GM19467 (cell line): ENCODE results near the gene DLGAP1.
A peak's percentile ranks its signal among the peaks of the same experiment; 100 is the strongest.
"Not testable (repeated sequence)": the region's sequence is repeated elsewhere in the genome, so short reads cannot be mapped to it uniquely, and the experiment has no call there.

Experiments
- ATAC-seq: cut with Tn5 transposase; IDR thresholded peaks from one replicate; pipeline ENCODE4 v1.9.1; 2021; ENCODE audit warnings: mild to moderate bottlenecking, moderate library complexity; ENCODE audit not compliant: unreplicated experiment

Gene DLGAP1

GRCh38 chr18:3619746-3620145 lies 835.4 kb downstream of the DLGAP1 start:
- ATAC-seq: no peak

- no peak for ATAC-seq
Measured at GRCh38 chr18:3619222-3619621, 835.9 kb downstream of the DLGAP1 start.

- ATAC-seq: no peak
Measured at GRCh38 chr18:3616744-3617143, 838.4 kb downstream of the DLGAP1 start.

GRCh38 chr18:3616142-3616541 lies 839.0 kb downstream of the DLGAP1 start:
- ATAC-seq: no peak

GRCh38 chr18:3615374-3615985 lies 839.6 kb downstream of the DLGAP1 start:
- ATAC-seq: no peak

- ATAC-seq: no peak
Measured at GRCh38 chr18:3612315-3612714, 842.8 kb downstream of the DLGAP1 start.

GRCh38 chr18:3611313-3612090 lies 843.6 kb downstream of the DLGAP1 start:
- no peak for ATAC-seq

- ATAC-seq: no peak
Measured at GRCh38 chr18:3610813-3611212, 844.3 kb downstream of the DLGAP1 start.

GRCh38 chr18:3610188-3610708 lies 844.9 kb downstream of the DLGAP1 start:
- no peak for ATAC-seq

GRCh38 chr18:3608488-3608887 lies 846.6 kb downstream of the DLGAP1 start:
- no peak for ATAC-seq

- ATAC-seq: not testable (repeated sequence)
Measured at GRCh38 chr18:3608099-3608453, 847.0 kb downstream of the DLGAP1 start.

- no peak for ATAC-seq
Measured at GRCh38 chr18:3607309-3608098, 847.6 kb downstream of the DLGAP1 start.

- ATAC-seq: not testable (repeated sequence)
Measured at GRCh38 chr18:3606863-3607262, 848.2 kb downstream of the DLGAP1 start.

- ATAC-seq: no peak
Measured at GRCh38 chr18:3605954-3606443, 849.1 kb downstream of the DLGAP1 start.

- no peak for ATAC-seq
Measured at GRCh38 chr18:3605486-3605952, 849.6 kb downstream of the DLGAP1 start.

- peak; percentile 86 for ATAC-seq
Measured at GRCh38 chr18:3604498-3605408, 850.4 kb downstream of the DLGAP1 start.

- ATAC-seq: no peak
Measured at GRCh38 chr18:3604235-3604497, 850.9 kb downstream of the DLGAP1 start.

- no peak for ATAC-seq
Measured at GRCh38 chr18:3603421-3604234, 851.5 kb downstream of the DLGAP1 start.

- not testable (repeated sequence) for ATAC-seq
Measured at GRCh38 chr18:3601106-3601755, 853.9 kb downstream of the DLGAP1 start.
